Measurements from ENCODE around the gene TUBGCP6.

DNA sequence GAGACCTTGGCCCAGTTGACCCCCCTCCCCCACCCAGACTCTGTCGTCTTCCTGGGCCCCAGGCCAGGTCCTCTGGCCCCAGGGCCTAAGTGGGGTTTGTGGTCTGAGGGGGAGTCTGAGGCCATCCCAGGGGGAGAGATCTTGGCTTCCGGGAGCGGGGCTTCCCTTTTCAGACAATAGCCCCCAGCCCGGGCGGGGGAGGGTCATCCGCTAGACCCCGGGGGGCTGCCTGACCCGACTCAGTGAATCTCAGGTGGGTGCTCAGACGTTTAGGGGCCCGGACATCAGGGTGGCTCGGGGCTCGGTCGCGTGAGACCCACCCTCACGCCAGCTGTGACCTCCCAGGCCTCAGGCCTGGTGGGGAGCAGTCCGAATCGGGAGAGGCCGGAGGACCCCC lies 24.7 kb upstream of the TUBGCP6 start:
- TF ChIP-seq, protein P1, sequence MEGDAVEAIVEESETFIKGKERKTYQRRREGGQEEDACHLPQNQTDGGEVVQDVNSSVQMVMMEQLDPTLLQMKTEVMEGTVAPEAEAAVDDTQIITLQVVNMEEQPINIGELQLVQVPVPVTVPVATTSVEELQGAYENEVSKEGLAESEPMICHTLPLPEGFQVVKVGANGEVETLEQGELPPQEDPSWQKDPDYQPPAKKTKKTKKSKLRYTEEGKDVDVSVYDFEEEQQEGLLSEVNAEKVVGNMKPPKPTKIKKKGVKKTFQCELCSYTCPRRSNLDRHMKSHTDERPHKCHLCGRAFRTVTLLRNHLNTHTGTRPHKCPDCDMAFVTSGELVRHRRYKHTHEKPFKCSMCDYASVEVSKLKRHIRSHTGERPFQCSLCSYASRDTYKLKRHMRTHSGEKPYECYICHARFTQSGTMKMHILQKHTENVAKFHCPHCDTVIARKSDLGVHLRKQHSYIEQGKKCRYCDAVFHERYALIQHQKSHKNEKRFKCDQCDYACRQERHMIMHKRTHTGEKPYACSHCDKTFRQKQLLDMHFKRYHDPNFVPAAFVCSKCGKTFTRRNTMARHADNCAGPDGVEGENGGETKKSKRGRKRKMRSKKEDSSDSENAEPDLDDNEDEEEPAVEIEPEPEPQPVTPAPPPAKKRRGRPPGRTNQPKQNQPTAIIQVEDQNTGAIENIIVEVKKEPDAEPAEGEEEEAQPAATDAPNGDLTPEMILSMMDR (IDR thresholded peaks at IDR 0.05), result no peak
- TF ChIP-seq POLR2A (IDR thresholded peaks at IDR 0.05), result no peak

Measured in prostate gland (tissue), 2 donors.